GM12878 (cell line): ENCODE results near the gene CDC25C.
A peak's percentile ranks its signal among the peaks of the same experiment; 100 is the strongest.

Source experiments
- BHLHE40 ChIP-seq, 2 experiments: fragments of 450-650 bp in 1 of 2; IDR thresholded peaks; 2 replicates each; pipeline ENCODE4 v1.6.1; 2011 to 2017; ENCODE audit warnings: low read depth in 2 of 2, borderline replicate concordance in 1 of 2, improper control_type of control experiment in 1 of 2, low read length in 1 of 2, mild to moderate bottlenecking in 1 of 2
- CHD2 ChIP-seq: IDR thresholded peaks from 2 replicates; pipeline ENCODE4 v1.6.1; 2011; ENCODE audit warnings: low read depth, low read length, improper control_type of control experiment, borderline replicate concordance
- CTCF ChIP-seq, 3 experiments: IDR thresholded peaks in 2 of 3; conservative IDR thresholded peaks in 1 of 3; 2 replicates each; pipeline ENCODE4 v1.5.1; 2011; ENCODE audit warnings: low read depth in 3 of 3, low read length in 3 of 3, mild to moderate bottlenecking in 3 of 3, control low read depth in 2 of 3, moderate library complexity in 2 of 3, inconsistent platforms in 1 of 3, mixed read lengths in 1 of 3; ENCODE audit not compliant: control insufficient read depth in 2 of 3, insufficient read depth in 1 of 3; ENCODE audit errors: extremely low read depth in 1 of 3
- EZH2 ChIP-seq: IDR thresholded peaks from 2 replicates; pipeline ENCODE4 v1.6.1; 2012; ENCODE audit warnings: low read depth, mild to moderate bottlenecking, control low read depth, inconsistent platforms, low read length, borderline replicate concordance; ENCODE audit not compliant: control insufficient read depth
- KLF5 ChIP-seq: fragments of 450-650 bp; IDR thresholded peaks from 2 replicates; pipeline ENCODE4 v1.6.1; 2014; ENCODE audit warnings: mild to moderate bottlenecking; ENCODE audit not compliant: partially characterized antibody
- POLR2A ChIP-seq: IDR thresholded peaks from 2 replicates; pipeline ENCODE4 v1.6.1; 2011; ENCODE audit warnings: low read depth, mild to moderate bottlenecking, low read length
- TAF1 ChIP-seq: IDR thresholded peaks from 2 replicates; pipeline ENCODE4 v1.6.1; 2011; ENCODE audit warnings: mild to moderate bottlenecking, low read depth, low read length, borderline replicate concordance
- TCF12 ChIP-seq: IDR thresholded peaks from 2 replicates; pipeline ENCODE4 v1.6.1; 2011; ENCODE audit warnings: low read depth, mild to moderate bottlenecking, low read length
- YBX1 ChIP-seq: fragments of 450-650 bp; IDR thresholded peaks from 2 replicates; pipeline ENCODE4 v1.6.1; 2016; ENCODE audit warnings: antibody characterized with exemption
- YY1 ChIP-seq: IDR thresholded peaks from 2 replicates; pipeline ENCODE4 v1.6.1; 2011; ENCODE audit warnings: low read depth, mild to moderate bottlenecking, low read length
- ZNF274 ChIP-seq: IDR thresholded peaks from one replicate; pipeline ENCODE4 v1.8.0; 2011; ENCODE audit not compliant: insufficient read length, insufficient read depth
- TF ChIP-seq, protein P1 (sequence below): fragments of 450-650 bp; IDR thresholded peaks from 2 replicates; pipeline ENCODE4 v1.6.1; 2017; ENCODE audit warnings: mild to moderate bottlenecking, low read depth, inconsistent platforms; ENCODE audit not compliant: poor library complexity, severe bottlenecking

DNA sequence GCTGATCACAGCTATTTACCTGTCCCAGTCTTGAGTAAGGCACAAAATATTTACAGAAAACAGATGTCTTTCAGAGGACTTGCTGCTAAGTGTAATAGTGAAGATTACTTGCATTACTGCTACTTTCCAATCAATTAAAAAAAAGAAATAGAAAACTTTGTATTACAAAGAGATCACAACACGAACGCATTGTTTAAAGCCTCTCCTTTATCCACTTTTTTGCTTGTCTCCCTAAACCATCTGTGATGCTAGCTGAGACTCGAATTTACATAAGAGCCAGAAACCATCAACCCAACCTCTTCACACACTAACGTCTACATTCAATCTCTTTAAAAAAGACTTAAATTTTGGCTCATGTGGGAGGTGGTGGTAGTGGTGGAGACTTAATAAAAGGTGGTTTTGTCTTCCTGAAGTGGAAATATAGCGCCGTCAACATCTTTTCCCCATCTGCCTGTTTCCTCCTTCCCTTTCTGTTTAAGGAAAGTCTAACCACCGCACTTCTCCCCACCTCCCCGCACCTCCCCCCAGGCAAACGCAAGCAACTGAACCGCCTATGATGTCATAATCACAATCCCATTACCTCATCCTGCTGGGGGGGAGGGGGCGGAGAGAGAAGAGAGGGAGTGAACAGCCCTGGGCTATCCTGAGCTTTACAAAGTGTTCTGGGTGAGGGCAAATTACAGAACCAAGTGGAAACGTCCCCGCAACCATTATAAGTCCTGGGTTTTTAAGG is 5.5 kb upstream of the CDC25C start:
- TF ChIP-seq, protein P1, sequence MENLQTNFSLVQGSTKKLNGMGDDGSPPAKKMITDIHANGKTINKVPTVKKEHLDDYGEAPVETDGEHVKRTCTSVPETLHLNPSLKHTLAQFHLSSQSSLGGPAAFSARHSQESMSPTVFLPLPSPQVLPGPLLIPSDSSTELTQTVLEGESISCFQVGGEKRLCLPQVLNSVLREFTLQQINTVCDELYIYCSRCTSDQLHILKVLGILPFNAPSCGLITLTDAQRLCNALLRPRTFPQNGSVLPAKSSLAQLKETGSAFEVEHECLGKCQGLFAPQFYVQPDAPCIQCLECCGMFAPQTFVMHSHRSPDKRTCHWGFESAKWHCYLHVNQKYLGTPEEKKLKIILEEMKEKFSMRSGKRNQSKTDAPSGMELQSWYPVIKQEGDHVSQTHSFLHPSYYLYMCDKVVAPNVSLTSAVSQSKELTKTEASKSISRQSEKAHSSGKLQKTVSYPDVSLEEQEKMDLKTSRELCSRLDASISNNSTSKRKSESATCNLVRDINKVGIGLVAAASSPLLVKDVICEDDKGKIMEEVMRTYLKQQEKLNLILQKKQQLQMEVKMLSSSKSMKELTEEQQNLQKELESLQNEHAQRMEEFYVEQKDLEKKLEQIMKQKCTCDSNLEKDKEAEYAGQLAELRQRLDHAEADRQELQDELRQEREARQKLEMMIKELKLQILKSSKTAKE, result no peak
- TF ChIP-seq ZNF274, result no peak
- no peak for TF ChIP-seq TCF12
- TF ChIP-seq POLR2A, result no peak
- peak; percentile 14; the same call in 1 of the 2 replicates for TF ChIP-seq YY1
- TF ChIP-seq CHD2, result peak; percentile 81
- no peak for TF ChIP-seq YBX1
- no peak for TF ChIP-seq EZH2
- no peak for TF ChIP-seq KLF5
- TF ChIP-seq BHLHE40 (IDR thresholded peaks at IDR 0.05; ENCODE audit: borderline replicate concordance in 1 of 2, low read depth in 2 of 2, low read length in 1 of 2), result no peak
- TF ChIP-seq CTCF (IDR thresholded peaks at IDR 0.05 in 2 of 3, conservative IDR thresholded peaks at IDR 0.05 in 1 of 3; ENCODE audit: control insufficient read depth in 2 of 3, extremely low read depth in 1 of 3, insufficient read depth in 1 of 3, low read depth in 3 of 3, low read length in 3 of 3), result no peak
- no peak for TF ChIP-seq TAF1
